SK-N-SH treated with all-trans-retinoic acid at 6 μM for 48 hours (cell line): Measurements from ENCODE around the gene CCDC85C.

Experiments used
- ARNTL ChIP-seq: fragments of 450-650 bp; formaldehyde crosslinking; IDR thresholded peaks from 2 replicates; pipeline ENCODE4 v1.5.0; 2020; ENCODE audit warnings: low read depth, mild to moderate bottlenecking, moderate library complexity, borderline replicate concordance
- BACH2 ChIP-seq: fragments of 250-450 bp; sonication (Bioruptor Pico); IDR thresholded peaks from 2 replicates; pipeline ENCODE4 v1.9.0; 2021; ENCODE audit warnings: mild to moderate bottlenecking, borderline replicate concordance
- ZC3H10 ChIP-seq: fragments of 250-450 bp; sonication (Bioruptor Pico); IDR thresholded peaks from 2 replicates; pipeline ENCODE4 v1.5.1; 2021; ENCODE audit warnings: mild to moderate bottlenecking, moderate library complexity
- ZNF70 ChIP-seq: fragments of 450-650 bp; formaldehyde crosslinking; IDR thresholded peaks from 2 replicates; pipeline ENCODE4 v1.5.0; 2020; ENCODE audit warnings: mild to moderate bottlenecking, moderate library complexity
- TF ChIP-seq, protein P1 (sequence below): fragments of 250-450 bp; sonication (Bioruptor Pico); IDR thresholded peaks from 2 replicates; pipeline ENCODE4 v1.5.1; 2020; ENCODE audit warnings: low read depth, mild to moderate bottlenecking, moderate library complexity
- TF ChIP-seq, protein P2 (sequence below): fragments of 250-450 bp; sonication (Bioruptor Pico); IDR thresholded peaks from 2 replicates; pipeline ENCODE4 v1.5.0; 2020; ENCODE audit warnings: mild to moderate bottlenecking, moderate library complexity
- TF ChIP-seq, protein P3 (sequence below): fragments of 250-450 bp; sonication (Bioruptor Pico); IDR thresholded peaks from 2 replicates; pipeline ENCODE4 v1.8.0; 2020; ENCODE audit warnings: mild to moderate bottlenecking, moderate library complexity, borderline replicate concordance
- TF ChIP-seq, protein P4 (sequence below): fragments of 250-450 bp; sonication (Bioruptor Pico); IDR thresholded peaks from 2 replicates; pipeline ENCODE4 v1.8.0; 2021; ENCODE audit warnings: low read depth, mild to moderate bottlenecking, moderate library complexity, borderline replicate concordance
- TF ChIP-seq, protein P5 (sequence below): fragments of 250-450 bp; sonication (Bioruptor Pico); IDR thresholded peaks from 2 replicates; pipeline ENCODE4 v1.5.1; 2021; ENCODE audit warnings: mild to moderate bottlenecking, moderate library complexity

DNA sequence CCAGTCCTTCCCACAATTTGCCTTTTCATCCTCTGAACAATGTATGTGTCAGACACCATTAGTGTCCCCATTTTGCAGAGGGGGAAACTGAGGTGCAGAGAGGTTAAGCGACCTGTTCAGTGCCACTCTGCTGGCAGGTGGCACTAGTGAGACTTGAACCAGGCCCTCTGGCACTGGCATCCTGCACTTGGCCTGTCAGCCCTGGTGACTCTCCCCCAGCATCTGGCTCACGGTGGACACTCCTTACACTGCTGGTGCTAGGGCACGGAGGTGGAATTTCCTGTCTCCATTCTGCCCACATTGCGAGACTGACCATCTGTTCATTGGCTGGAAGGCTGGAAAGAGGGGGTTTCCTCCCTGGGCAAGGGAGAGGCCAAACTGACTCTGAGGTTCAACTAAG lies 74.1 kb downstream of the CCDC85C start:
- TF ChIP-seq, protein P1, sequence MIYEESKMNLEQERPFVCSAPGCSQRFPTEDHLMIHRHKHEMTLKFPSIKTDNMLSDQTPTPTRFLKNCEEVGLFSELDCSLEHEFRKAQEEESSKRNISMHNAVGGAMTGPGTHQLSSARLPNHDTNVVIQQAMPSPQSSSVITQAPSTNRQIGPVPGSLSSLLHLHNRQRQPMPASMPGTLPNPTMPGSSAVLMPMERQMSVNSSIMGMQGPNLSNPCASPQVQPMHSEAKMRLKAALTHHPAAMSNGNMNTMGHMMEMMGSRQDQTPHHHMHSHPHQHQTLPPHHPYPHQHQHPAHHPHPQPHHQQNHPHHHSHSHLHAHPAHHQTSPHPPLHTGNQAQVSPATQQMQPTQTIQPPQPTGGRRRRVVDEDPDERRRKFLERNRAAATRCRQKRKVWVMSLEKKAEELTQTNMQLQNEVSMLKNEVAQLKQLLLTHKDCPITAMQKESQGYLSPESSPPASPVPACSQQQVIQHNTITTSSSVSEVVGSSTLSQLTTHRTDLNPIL (CRISPR knock-in tag): no peak
- TF ChIP-seq, protein P2, sequence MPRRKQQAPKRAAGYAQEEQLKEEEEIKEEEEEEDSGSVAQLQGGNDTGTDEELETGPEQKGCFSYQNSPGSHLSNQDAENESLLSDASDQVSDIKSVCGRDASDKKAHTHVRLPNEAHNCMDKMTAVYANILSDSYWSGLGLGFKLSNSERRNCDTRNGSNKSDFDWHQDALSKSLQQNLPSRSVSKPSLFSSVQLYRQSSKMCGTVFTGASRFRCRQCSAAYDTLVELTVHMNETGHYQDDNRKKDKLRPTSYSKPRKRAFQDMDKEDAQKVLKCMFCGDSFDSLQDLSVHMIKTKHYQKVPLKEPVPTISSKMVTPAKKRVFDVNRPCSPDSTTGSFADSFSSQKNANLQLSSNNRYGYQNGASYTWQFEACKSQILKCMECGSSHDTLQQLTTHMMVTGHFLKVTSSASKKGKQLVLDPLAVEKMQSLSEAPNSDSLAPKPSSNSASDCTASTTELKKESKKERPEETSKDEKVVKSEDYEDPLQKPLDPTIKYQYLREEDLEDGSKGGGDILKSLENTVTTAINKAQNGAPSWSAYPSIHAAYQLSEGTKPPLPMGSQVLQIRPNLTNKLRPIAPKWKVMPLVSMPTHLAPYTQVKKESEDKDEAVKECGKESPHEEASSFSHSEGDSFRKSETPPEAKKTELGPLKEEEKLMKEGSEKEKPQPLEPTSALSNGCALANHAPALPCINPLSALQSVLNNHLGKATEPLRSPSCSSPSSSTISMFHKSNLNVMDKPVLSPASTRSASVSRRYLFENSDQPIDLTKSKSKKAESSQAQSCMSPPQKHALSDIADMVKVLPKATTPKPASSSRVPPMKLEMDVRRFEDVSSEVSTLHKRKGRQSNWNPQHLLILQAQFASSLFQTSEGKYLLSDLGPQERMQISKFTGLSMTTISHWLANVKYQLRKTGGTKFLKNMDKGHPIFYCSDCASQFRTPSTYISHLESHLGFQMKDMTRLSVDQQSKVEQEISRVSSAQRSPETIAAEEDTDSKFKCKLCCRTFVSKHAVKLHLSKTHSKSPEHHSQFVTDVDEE (CRISPR knock-in tag): no peak
- TF ChIP-seq ZNF70 (CRISPR knock-in tag): no peak
- no peak for TF ChIP-seq BACH2
- TF ChIP-seq, protein P3, sequence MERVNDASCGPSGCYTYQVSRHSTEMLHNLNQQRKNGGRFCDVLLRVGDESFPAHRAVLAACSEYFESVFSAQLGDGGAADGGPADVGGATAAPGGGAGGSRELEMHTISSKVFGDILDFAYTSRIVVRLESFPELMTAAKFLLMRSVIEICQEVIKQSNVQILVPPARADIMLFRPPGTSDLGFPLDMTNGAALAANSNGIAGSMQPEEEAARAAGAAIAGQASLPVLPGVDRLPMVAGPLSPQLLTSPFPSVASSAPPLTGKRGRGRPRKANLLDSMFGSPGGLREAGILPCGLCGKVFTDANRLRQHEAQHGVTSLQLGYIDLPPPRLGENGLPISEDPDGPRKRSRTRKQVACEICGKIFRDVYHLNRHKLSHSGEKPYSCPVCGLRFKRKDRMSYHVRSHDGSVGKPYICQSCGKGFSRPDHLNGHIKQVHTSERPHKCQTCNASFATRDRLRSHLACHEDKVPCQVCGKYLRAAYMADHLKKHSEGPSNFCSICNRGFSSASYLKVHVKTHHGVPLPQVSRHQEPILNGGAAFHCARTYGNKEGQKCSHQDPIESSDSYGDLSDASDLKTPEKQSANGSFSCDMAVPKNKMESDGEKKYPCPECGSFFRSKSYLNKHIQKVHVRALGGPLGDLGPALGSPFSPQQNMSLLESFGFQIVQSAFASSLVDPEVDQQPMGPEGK: no peak
- no peak for TF ChIP-seq ZC3H10 (CRISPR knock-in tag)
- TF ChIP-seq, protein P4, sequence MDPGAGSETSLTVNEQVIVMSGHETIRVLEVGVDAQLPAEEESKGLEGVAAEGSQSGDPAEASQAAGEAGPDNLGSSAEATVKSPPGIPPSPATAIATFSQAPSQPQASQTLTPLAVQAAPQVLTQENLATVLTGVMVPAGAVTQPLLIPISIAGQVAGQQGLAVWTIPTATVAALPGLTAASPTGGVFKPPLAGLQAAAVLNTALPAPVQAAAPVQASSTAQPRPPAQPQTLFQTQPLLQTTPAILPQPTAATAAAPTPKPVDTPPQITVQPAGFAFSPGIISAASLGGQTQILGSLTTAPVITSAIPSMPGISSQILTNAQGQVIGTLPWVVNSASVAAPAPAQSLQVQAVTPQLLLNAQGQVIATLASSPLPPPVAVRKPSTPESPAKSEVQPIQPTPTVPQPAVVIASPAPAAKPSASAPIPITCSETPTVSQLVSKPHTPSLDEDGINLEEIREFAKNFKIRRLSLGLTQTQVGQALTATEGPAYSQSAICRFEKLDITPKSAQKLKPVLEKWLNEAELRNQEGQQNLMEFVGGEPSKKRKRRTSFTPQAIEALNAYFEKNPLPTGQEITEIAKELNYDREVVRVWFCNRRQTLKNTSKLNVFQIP (CRISPR knock-in tag): no peak
- TF ChIP-seq, protein P5, sequence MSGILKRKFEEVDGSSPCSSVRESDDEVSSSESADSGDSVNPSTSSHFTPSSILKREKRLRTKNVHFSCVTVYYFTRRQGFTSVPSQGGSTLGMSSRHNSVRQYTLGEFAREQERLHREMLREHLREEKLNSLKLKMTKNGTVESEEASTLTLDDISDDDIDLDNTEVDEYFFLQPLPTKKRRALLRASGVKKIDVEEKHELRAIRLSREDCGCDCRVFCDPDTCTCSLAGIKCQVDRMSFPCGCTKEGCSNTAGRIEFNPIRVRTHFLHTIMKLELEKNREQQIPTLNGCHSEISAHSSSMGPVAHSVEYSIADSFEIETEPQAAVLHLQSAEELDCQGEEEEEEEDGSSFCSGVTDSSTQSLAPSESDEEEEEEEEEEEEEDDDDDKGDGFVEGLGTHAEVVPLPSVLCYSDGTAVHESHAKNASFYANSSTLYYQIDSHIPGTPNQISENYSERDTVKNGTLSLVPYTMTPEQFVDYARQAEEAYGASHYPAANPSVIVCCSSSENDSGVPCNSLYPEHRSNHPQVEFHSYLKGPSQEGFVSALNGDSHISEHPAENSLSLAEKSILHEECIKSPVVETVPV: no peak
- TF ChIP-seq ARNTL: no peak
